SK-MEL-5 (cell line): ENCODE results near the gene TASP1. TPM values are rescaled to one million over a fixed set of nuclear protein-coding genes. Genes with fewer than 3 reads are reported as not detected.
A peak's percentile ranks its signal among the peaks of the same experiment; 100 is the strongest.

ENCODE experiments used
- DNase-seq: peaks from one replicate; pipeline ENCODE4 v3.0.0-alpha.2; 2016; ENCODE audit warnings: low read depth, low spot score
- in situ Hi-C: cut with HindIII; loops from 2 replicates; pipeline ENCODE4 v1.10.0; 2016; ENCODE audit warnings: low sequenced_read_pairs, high pct_unique_total_duplicates, low pct_unique_long_range_greater_than_20kb
- total RNA-seq: library from RNA; depleted of rRNA; stranded (reverse); fragments of >200 nt; shearing (Covaris generic); gene quantifications from 2 replicates; pipeline ENCODE4 v1.2.3, GENCODE V29; 2014

Gene TASP1
- total RNA-seq, 1 experiment from 2014 or later: 11.1 TPM

GRCh38 chr20:13478366-13478765, 160.4 kb downstream of the TASP1 start:
- DNase-seq: no peak
- in situ Hi-C loops: no loop called here

- DNase-seq: no peak
- in situ Hi-C loops: no loop called here
Observed at GRCh38 chr20:13474467-13474866, 164.3 kb downstream of the TASP1 start.

DNA sequence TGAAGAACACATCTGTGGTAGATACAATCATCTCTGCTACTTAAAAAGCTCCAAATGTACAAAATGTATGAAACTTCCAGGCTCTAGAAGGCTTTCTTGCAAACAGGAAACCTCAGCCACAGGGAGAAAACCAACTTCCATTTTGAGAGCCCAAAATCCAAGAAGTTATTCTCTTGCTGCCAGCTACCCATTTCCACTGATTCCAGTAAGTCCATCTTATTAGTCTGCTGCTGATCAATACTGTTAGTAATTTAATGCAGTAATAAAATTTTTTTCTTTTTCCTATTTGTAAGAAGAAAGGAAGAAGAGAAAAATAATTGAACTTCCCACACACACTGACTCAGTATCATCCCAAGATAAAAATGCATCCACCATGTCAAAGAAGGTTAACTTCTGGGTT, 169.5 kb downstream of the TASP1 start:
- no peak for DNase-seq
- in situ Hi-C loops: no loop called here

- in situ Hi-C loops: no loop called here
- DNase-seq: no peak
Observed at GRCh38 chr20:13468166-13468565, 170.6 kb downstream of the TASP1 start.

GRCh38 chr20:13464702-13465101, 174.0 kb downstream of the TASP1 start:
- in situ Hi-C loops: no loop called here
- no peak for DNase-seq

DNA sequence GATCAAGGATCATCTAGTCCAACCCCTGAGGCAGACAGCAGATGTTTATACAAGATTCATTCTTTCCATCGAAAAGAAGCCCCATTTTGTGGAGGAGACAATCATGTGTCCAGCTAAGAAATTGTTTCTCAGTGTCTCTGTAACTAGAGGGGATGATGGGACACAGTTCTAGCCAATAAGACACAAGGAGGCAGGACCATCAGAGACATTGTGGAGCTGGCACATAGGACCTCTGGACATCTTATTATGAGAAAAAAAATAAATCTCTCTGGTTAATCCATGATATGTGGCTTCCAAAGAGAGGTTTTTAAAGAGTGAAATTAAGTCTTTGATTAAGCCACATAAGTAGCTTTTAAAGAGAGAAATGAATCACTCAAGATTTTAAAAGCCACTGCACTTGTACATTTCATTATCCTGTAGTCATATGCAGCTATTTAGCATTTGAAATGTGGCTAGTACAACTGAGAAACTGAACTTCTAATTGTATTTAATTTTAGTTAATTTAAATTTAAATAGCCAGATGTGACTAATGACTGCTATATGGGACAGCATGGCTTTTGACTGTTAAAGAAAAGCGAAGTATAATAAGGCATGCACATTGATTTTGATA, 176.8 kb downstream of the TASP1 start:
- DNase-seq: no peak
- in situ Hi-C loops: no loop called here

DNA sequence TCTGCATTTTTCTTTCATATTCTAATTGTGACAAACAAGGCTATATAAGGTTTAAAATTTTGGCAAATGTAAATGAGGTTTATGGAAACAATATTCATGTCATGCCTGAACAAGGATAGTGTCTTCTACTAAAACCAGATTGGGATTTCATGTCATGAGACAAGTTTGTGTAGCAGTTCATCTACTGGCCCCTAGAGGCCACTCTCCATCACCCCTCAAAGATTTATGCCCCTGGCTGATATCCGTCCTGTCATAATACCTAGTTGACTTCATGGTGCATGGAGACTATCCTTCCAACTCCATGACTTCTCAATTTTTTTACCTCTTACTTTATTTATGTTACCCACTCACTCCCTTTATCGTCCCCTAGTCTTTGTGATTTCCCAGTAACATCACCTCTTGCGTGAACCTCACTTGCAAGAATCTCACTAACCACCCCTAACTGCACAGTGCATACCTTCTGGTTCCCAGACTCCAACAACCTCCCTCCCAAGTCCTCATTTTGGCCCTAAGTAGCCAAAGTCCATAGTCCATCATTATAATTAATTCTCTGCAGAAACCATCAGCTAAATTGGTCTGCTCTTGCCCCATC, 179.8 kb downstream of the TASP1 start:
- in situ Hi-C loops: no loop called here
- peak; percentile 75 for DNase-seq

DNA sequence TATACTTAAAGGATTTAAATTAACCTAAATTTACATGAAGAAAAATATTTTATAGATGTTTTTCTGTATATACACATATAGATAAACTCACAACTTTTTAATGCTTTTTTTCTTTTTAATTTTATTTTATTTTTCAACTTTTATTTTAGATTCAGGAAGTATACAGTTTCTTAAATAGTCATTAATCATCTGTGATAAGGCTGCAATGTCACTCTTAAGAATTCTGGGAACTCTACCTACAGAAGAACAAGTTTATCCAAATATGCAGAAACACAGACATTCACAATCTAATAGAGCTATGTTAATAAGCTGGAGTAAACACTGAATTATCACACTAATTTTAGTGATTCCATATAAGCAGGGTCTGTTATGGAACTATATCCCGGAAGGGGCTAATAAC, 181.2 kb downstream of the TASP1 start:
- no peak for DNase-seq
- in situ Hi-C loops: no loop called here

DNA sequence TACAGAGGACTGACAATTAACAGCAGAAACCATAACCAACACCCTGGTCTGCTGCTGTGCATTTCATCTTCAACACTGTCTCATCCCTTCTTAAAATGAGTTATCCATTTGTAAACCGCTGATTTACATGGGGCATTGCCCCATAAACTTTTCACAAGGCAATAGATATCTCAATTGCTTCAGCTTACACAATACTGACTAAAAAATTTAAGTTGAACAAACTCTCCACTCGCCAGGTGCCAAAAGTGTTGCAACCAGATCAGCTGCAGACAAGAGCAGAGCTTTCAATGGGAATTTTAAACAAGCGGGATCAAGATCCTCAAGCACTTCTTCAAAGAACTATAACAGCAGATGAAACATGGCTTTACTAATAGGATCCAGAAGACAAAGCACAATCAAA, 183.0 kb downstream of the TASP1 start:
- in situ Hi-C loops: no loop called here
- no peak for DNase-seq

DNA sequence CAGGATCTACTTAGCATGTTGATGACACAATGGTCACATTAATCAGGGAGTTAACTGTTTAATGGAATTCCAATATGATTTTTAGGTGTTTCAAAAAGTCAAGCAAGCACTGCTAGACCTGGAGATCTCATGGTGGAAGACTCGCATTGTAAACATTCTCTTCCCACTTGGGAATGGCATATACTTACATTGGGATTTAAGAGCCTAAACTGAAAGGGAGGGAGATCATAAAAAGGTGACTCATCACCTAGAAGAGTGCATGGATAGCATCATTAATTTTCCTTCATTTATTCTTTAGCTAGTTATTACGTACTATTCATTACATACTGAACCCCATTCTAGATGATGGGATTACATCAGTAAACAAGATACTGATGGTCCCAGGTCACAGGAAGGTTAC, 185.4 kb downstream of the TASP1 start:
- in situ Hi-C loops: no loop called here
- no peak for DNase-seq

GRCh38 chr20:13452470-13453124, 186.1 kb downstream of the TASP1 start:
- in situ Hi-C loops: no loop called here
- DNase-seq: no peak

DNA sequence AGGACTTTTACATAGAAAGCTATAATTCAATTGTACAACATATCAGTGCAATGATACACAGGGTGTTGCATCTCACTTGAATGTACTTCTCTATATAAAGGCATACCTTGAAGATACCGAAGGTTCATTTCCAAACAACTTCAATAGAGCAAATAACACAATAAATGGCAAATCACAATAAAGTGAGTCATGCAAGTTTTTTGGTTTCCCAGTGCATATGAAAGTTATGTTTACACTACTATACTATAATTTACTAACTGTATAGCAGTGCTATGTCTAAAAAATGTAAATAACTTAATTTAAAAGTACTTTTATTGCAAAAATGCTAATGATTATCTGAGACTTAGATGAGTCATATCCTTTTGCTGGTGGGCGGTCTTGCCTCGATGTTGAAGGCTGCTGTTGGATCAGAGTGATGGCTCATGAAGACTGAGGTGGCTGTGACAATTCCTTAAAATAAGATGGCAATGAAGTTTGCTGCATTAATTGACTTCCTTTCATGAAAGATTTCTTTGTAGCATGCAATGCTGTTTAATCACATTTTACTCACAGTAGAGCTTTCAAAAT, 188.8 kb downstream of the TASP1 start:
- DNase-seq: no peak
- in situ Hi-C loops: no loop called here

GRCh38 chr20:13447385-13448180, 191.1 kb downstream of the TASP1 start:
- DNase-seq: no peak
- in situ Hi-C loops: no loop called here

DNA sequence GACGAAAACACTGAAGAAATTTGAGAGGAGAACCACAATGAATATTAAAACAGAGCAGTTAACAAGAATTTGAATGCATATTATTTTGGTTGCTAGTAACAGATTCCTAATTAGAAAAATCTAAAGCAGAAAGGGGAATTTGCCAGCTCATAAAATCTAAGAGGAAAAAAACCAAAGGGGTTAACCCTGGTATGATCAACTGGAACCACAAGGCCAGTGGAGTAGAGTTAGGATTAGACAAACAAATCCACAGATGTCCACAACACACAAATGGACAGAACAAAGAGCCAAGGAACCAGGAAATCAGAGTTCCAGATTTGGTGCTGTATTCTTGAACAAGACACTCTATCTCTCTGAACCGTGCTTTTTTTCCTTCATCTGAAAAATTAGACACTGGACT, 195.0 kb downstream of the TASP1 start:
- in situ Hi-C loops: no loop called here
- no peak for DNase-seq

GRCh38 chr20:13442986-13443385, 195.7 kb downstream of the TASP1 start:
- DNase-seq: no peak
- in situ Hi-C loops: no loop called here

GRCh38 chr20:13441388-13441787, 197.3 kb downstream of the TASP1 start:
- DNase-seq: no peak
- in situ Hi-C loops: no loop called here

GRCh38 chr20:13436530-13436929, 202.2 kb downstream of the TASP1 start:
- in situ Hi-C loops: no loop called here
- DNase-seq: no peak

GRCh38 chr20:13432126-13432525, 206.6 kb downstream of the TASP1 start:
- DNase-seq: no peak
- in situ Hi-C loops: no loop called here
